SK-N-SH (cell line): ENCODE measurements around the gene MNX1. TPM values are rescaled to one million over a fixed set of nuclear protein-coding genes. Genes with fewer than 3 reads are reported as not detected.

Source experiments
- CTCF ChIA-PET: fragments of 300-600, 350-600 bp; formaldehyde crosslinking; extraction: SDS; loops from one replicate; lab custom pipeline; 2021; lab: Yijun Ruan, JAX
- POLR2A ChIA-PET: fragments of 350-600 bp; sonication (Branson Sonifier 250); formaldehyde crosslinking; extraction: SDS; loops from one replicate; lab custom pipeline; 2020; ENCODE audit warnings: antibody characterized with exemption, inconsistent platforms; lab: Yijun Ruan, JAX
- DNase-seq: peaks from one replicate; pipeline ENCODE4 v3.0.0; 2012
- H2AFZ ChIP-seq: fragments of 200-600 bp; sonication (generic); 2 replicates; pipeline ENCODE4 v1.8.1; 2016; ENCODE audit warnings: antibody characterized with exemption, mild to moderate bottlenecking, low read depth
- H3F3A ChIP-seq: fragments of 200-600 bp; sonication (generic); replicated peaks from 2 replicates; pipeline ENCODE3; 2016; ENCODE audit warnings: antibody characterized with exemption, mild to moderate bottlenecking; ENCODE audit not compliant: insufficient read depth
- H3K27ac ChIP-seq, 2 experiments: fragments of 200-500 bp in 1 of 2; fragments of 200-600 bp in 1 of 2; sonication (Bioruptor generic) in 1 of 2; sonication (generic), shearing (Covaris generic) in 1 of 2; 2 replicates each; pipeline versions ENCODE4 v1.5.1 to v1.6.1; 2014 to 2016; ENCODE audit warnings: low read depth in 2 of 2, inconsistent platforms in 1 of 2, low read length in 1 of 2, mild to moderate bottlenecking in 1 of 2, mixed read lengths in 1 of 2
- H3K27me3 ChIP-seq: fragments of 200-600 bp; sonication (generic), shearing (Covaris generic); 2 replicates; pipeline ENCODE4 v1.6.1; 2016; ENCODE audit warnings: mixed run types; ENCODE audit not compliant: insufficient read depth
- H3K36me3 ChIP-seq, 2 experiments: fragments of 200-500 bp in 1 of 2; fragments of 200-600 bp in 1 of 2; sonication (Bioruptor generic) in 1 of 2; sonication (generic) in 1 of 2; replicated peaks in 1 of 2; 2 replicates each; pipeline versions ENCODE3 to v1.5.1; 2014 to 2016; ENCODE audit warnings: low read length in 1 of 2, mild to moderate bottlenecking in 1 of 2; ENCODE audit not compliant: insufficient read depth in 2 of 2, control insufficient read depth in 1 of 2
- H3K4me1 ChIP-seq, 2 experiments: fragments of 200-500 bp in 1 of 2; fragments of 200-600 bp in 1 of 2; sonication (Bioruptor generic) in 1 of 2; sonication (generic), shearing (Covaris generic) in 1 of 2; 2 replicates each; pipeline versions ENCODE4 v1.5.1 to v1.6.1; 2014 to 2016; ENCODE audit warnings: low read depth in 1 of 2, low read length in 1 of 2, mixed run types in 1 of 2; ENCODE audit not compliant: insufficient read depth in 2 of 2, control insufficient read depth in 1 of 2
- H3K4me2 ChIP-seq: fragments of 200-600 bp; sonication (generic), shearing (Covaris generic); 2 replicates; pipeline ENCODE4 v1.6.1; 2017; ENCODE audit warnings: mixed run types
- H3K4me3 ChIP-seq, 2 experiments: fragments of 200-500 bp in 1 of 2; fragments of 200-600 bp in 1 of 2; sonication (Bioruptor generic) in 1 of 2; sonication (generic), shearing (Covaris generic) in 1 of 2; 2 replicates each; pipeline versions ENCODE4 v1.5.1 to v1.8.1; 2014 to 2016; ENCODE audit warnings: low read depth in 2 of 2, inconsistent platforms in 1 of 2, low read length in 1 of 2, mild to moderate bottlenecking in 1 of 2, mixed read lengths in 1 of 2, moderate library complexity in 1 of 2
- H3K79me2 ChIP-seq: fragments of 200-600 bp; sonication (generic); 2 replicates; pipeline ENCODE4 v1.8.1; 2017; ENCODE audit warnings: mild to moderate bottlenecking; ENCODE audit not compliant: insufficient read depth
- H3K9ac ChIP-seq: fragments of 200-600 bp; sonication (generic); 2 replicates; pipeline ENCODE4 v1.6.1; 2017; ENCODE audit warnings: mixed run types
- H3K9me2 ChIP-seq: fragments of 200-600 bp; sonication (generic); 2 replicates; pipeline ENCODE4 v1.6.1; 2017; ENCODE audit warnings: mixed run types
- H3K9me3 ChIP-seq: fragments of 200-600 bp; sonication (generic); 2 replicates; pipeline ENCODE4 v1.6.1; 2017; ENCODE audit warnings: mixed run types, mild to moderate bottlenecking, moderate library complexity
- H4K20me1 ChIP-seq: fragments of 200-600 bp; sonication (generic); 2 replicates; pipeline ENCODE4 v1.6.1; 2017; ENCODE audit warnings: mild to moderate bottlenecking, mixed run types; ENCODE audit not compliant: insufficient read depth
- CHD2 ChIP-seq: fragments of 150-350 bp; IDR thresholded peaks from 2 replicates; pipeline ENCODE4 v1.6.1; 2018; ENCODE audit warnings: low read length; ENCODE audit not compliant: partially characterized antibody
- CTCF ChIP-seq: fragments of 200-600 bp; sonication (generic); IDR thresholded peaks from 2 replicates; pipeline ENCODE4 v1.6.1; 2017; ENCODE audit warnings: antibody characterized with exemption, mild to moderate bottlenecking, moderate library complexity
- FOXJ3 ChIP-seq: sonication (generic); formaldehyde crosslinking; IDR thresholded peaks from 2 replicates; pipeline ENCODE4 v1.5.1; 2020; ENCODE audit warnings: mild to moderate bottlenecking, missing genetic modification reagents
- FOXM1 ChIP-seq: IDR thresholded peaks from 2 replicates; pipeline ENCODE4 v1.4.0; 2012; ENCODE audit warnings: low read depth, mild to moderate bottlenecking
- MAX ChIP-seq: IDR thresholded peaks from 2 replicates; pipeline ENCODE4 v1.4.0; 2012; ENCODE audit warnings: low read depth
- MEF2A ChIP-seq: IDR thresholded peaks from 2 replicates; pipeline ENCODE4 v1.4.0; 2012; ENCODE audit warnings: low read depth, borderline replicate concordance
- NFIC ChIP-seq: IDR thresholded peaks from 2 replicates; pipeline ENCODE4 v1.4.0; 2012; ENCODE audit warnings: borderline replicate concordance
- RFX5 ChIP-seq: IDR thresholded peaks from 2 replicates; pipeline ENCODE4 v1.6.1; 2012; ENCODE audit warnings: mild to moderate bottlenecking, improper control_type of control experiment, low read length
- RXRA ChIP-seq: IDR thresholded peaks from 2 replicates; pipeline ENCODE4 v1.4.0; 2012; ENCODE audit warnings: low read depth, mild to moderate bottlenecking, borderline replicate concordance
- TAF1 ChIP-seq: IDR thresholded peaks from 2 replicates; pipeline ENCODE4 v1.6.1; 2012; ENCODE audit warnings: low read depth, mild to moderate bottlenecking, low read length, moderate library complexity, borderline replicate concordance
- TCF12 ChIP-seq: IDR thresholded peaks from 2 replicates; pipeline ENCODE4 v1.4.0; 2012
- TEAD4 ChIP-seq: IDR thresholded peaks from 2 replicates; pipeline ENCODE4 v1.4.0; 2012; ENCODE audit warnings: mild to moderate bottlenecking, borderline replicate concordance; ENCODE audit not compliant: insufficient read depth
- ZBTB33 ChIP-seq: IDR thresholded peaks from 2 replicates; pipeline ENCODE4 v1.4.0; 2012; ENCODE audit warnings: low read depth, borderline replicate concordance
- WGBS: methylation state at CpG from one replicate; pipeline ENCODE4 v1.1.6; 2017; ENCODE audit warnings: low lambda C conversion rate; 5-methylcytosine and 5-hydroxymethylcytosine counted together
- polyA plus RNA-seq, 3 experiments: library from polyadenylated mRNA; depleted of rRNA; stranded (reverse); fragments of >200 nt; gene quantifications; 2 replicates each; pipeline ENCODE4 v1.2.3, GENCODE V29; 2012

MNX1 gene
- polyA plus RNA-seq, 1 of the 3 experiments (the other 2 are of a cell fraction): not detected

GRCh38 chr7:157017149-157017548, 6.7 kb upstream of the MNX1 start:
- H3K79me2 ChIP-seq: no peaks in the 10 kb centered on the region
- ChIA-PET CTCF (interaction anchor here (0.6 to 1.3 kb wide), 2 partner anchors 68 to 201 kb away, joined by 3 read pairs; partner anchors contain the start of gene NOM1), POLR2A (no interaction called here)
- H3K36me3 ChIP-seq: no peaks in the 10 kb centered on the region
- H3K4me2 ChIP-seq: no peak overlapping the region
- TF ChIP-seq MEF2A: no peak
- no peak for TF ChIP-seq FOXM1
- TF ChIP-seq MAX: no peak
- TF ChIP-seq CHD2: no peak
- TF ChIP-seq NFIC: no peak
- TF ChIP-seq TAF1: no peak
- TF ChIP-seq RXRA: no peak
- TF ChIP-seq TCF12: no peak
- TF ChIP-seq TEAD4: no peak
- WGBS: 6% methylated on average over 9 of the region's 11 CpGs
- H2AFZ ChIP-seq: no peak overlapping the region
- no peaks in the 10 kb centered on the region for H3K9me3 ChIP-seq
- no peaks in the 10 kb centered on the region for H3F3A ChIP-seq
- H3K9me2 ChIP-seq: no peaks in the 10 kb centered on the region
- no peaks in the 10 kb centered on the region; a peak in 1 of 4 replicates for H3K4me1 ChIP-seq
- H3K27me3 ChIP-seq: peaks cover 100% of the 10 kb centered on the region
- no peak overlapping the region for H3K9ac ChIP-seq
- H4K20me1 ChIP-seq: peaks cover 10% of the 10 kb centered on the region
- peak; percentile 37 for DNase-seq
- H3K4me3 ChIP-seq: no peak overlapping the region
- no peak overlapping the region for H3K27ac ChIP-seq

- POLR2A ChIA-PET: no interaction called here
- H3K27ac ChIP-seq: no peak overlapping the region
- H3K79me2 ChIP-seq: no peaks in the 10 kb centered on the region
- TF ChIP-seq ZBTB33 (no peak), RFX5 (no peak), FOXJ3 (CRISPR knock-in tag) (no peak), CTCF (no peak)
- H3K36me3 ChIP-seq: no peaks in the 10 kb centered on the region
- H3K4me1 ChIP-seq: no peaks in the 10 kb centered on the region; a peak in 1 of 4 replicates
- WGBS: 7% methylated on average over 16 of the region's 16 CpGs
- no peak overlapping the region for H3K4me3 ChIP-seq
- peak; percentile 33 for DNase-seq
- peaks cover 100% of the 10 kb centered on the region for H3K27me3 ChIP-seq
- no peak overlapping the region for H3K9ac ChIP-seq
- H3K9me2 ChIP-seq: no peaks in the 10 kb centered on the region
- H2AFZ ChIP-seq: no peak overlapping the region
- CTCF ChIA-PET: interaction anchor here (0.6 to 1.7 kb wide), 4 partner anchors 12 to 202 kb away, joined by 3 to 6 read pairs (median 4); partner anchors contain the start of gene NOM1
- H3K4me2 ChIP-seq: no peak overlapping the region
- H3F3A ChIP-seq: no peaks in the 10 kb centered on the region
- no peaks in the 10 kb centered on the region for H3K9me3 ChIP-seq
- H4K20me1 ChIP-seq: peaks cover 14% of the 10 kb centered on the region
Measured at GRCh38 chr7:157016352-157017041, 6.0 kb upstream of the MNX1 start.
